Left cardiac atrium (tissue), 4 donors: ENCODE results near the gene MRPS26. TPM values are rescaled to one million over a fixed set of nuclear protein-coding genes. Genes with fewer than 3 reads are reported as not detected.
A peak's percentile ranks its signal among the peaks of the same experiment; 100 is the strongest.
"Not testable (repeated sequence)": the region's sequence is repeated elsewhere in the genome, so short reads cannot be mapped to it uniquely, and the experiment has no call there.

ENCODE experiments used
- ATAC-seq, 2 donors: fragments of 200-7000 bp; cut with Tn5 transposase; one replicate each; pipeline ENCODE4 v1.9.1; 2020; ENCODE audit warnings: mild to moderate bottlenecking in 2 of 2, moderate library complexity in 2 of 2
- DNase-seq: peaks from one replicate; pipeline ENCODE4 v3.0.0-alpha.2; 2020
- intact Hi-C, 2 donors: fragments of 100-400 bp; cut with DNase I; formaldehyde crosslinking; loops; one replicate each; pipeline versions ENCODE4 v1.14.1 to v1.15.1; 2022 to 2023
- total RNA-seq, 2 donors: library from RNA; stranded (reverse); fragmentation: NEBNext Ultra II Directional; extraction: Animal tissue kit (Norgen Biotek cat#: 25700); gene quantifications; one replicate each; pipeline ENCODE4 v1.2.1, GENCODE V29; 2021
- donor health status: DM: no; HTN: yes; CAD: no.
- donor health status: DM: no; HTN: yes; CAD: no; lungs with severe emphysema.
- donor health status: DM: yes; HTN: yes; CAD: no.
- donor health status: Dilated cardiomyopathy.

Gene MRPS26
- total RNA-seq, 2 donors from 2014 or later: 42.7 to 42.8 TPM

DNA sequence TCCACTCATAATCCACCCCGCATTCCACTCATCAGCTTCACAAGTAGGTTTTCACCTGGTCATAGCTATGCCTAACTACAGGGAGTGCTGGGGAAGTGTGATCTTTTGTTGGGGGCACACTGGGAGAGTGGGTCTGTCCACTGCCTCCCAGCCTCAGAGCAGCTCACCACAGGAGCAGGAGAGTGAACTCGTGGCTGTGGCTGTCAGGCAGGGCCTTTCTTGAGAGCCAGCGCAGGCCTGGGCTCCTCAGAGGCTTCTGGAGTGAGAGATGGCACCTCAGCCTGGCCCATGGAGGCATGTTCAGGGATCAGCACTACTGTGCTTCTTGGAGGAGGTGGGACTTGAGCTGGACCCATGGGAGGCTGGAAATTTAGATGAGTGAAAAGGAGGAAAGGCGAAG lies 6.4 kb upstream of the MRPS26 start:
- intact Hi-C loops: no loop called here
- no peak for DNase-seq
- ATAC-seq: no peak

DNA sequence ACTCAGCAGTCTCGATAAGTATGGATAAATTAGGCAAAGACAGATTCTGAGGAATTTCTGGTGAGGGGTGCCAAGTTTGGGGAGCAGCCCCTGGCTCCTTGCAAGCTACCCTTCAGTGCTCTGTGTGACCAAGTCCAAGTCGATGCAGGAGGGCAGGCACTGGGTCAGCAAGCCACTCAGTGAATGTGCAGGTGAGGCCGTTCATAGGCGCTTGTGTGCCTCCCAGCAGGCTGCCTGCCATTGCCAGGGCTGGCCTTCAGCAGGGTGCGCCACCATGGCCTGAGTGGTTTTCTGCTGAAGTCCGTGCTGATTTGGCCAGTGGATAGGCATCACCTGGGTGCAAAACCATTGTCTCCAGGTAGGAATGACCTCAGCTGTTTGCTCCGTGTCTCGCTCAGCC lies 5.8 kb upstream of the MRPS26 start:
- intact Hi-C loops: no loop called here
- DNase-seq (no peak), ATAC-seq (no peak)

GRCh38 chr20:3041854-3042409 lies 3.9 kb upstream of the MRPS26 start:
- intact Hi-C loops: no loop called here
- ATAC-seq: no peak

GRCh38 chr20:3042625-3043024 lies 3.2 kb upstream of the MRPS26 start:
- DNase-seq (peak; percentile 69), ATAC-seq (peak in 1 of 2 donors; percentile 20)
- intact Hi-C loops: no loop called here

More at GRCh38 chr20:3041854-3042409, 3.9 kb upstream of the MRPS26 start:
- no peak for DNase-seq

DNA sequence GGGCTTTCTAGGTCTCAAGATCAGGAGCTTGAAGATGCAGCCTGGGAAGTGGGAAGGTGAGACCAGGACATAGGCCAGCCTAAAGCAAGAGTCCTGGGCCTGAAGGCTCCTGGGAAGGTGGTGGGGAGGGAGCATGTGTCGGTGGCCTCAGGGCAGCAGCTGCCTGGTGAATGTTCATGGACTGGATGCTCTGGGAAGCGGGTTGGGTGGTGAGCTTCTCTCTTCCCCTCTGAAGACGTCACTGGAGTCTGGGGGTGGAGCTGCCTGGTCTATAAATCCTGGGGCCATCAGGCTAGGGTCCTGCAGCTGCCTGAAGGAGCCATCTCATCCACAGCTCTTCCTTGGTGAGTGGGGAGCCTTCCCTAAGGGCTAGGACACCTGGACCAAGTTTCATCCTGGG lies 2.5 kb upstream of the MRPS26 start, which contains the start of gene GNRH2:
Gene GNRH2, plus strand, starts transcription at position 301 of the 400 bp plus-strand sequence. CDS start 793 bp downstream, outside the sequence.
- intact Hi-C loops: no loop called here
- no peak for DNase-seq
- ATAC-seq: no peak

- ATAC-seq (no peak), DNase-seq (no peak)
- intact Hi-C loops: no loop called here
Observed at GRCh38 chr20:3044336-3044965, 1.4 kb upstream of the MRPS26 start.

GRCh38 chr20:3045042-3045815 lies 623 bp upstream of the MRPS26 start:
- intact Hi-C loops: no loop called here
- ATAC-seq (peak; percentile 73 to 75), DNase-seq (peak; percentile 88)

- intact Hi-C loops: no loop called here
- DNase-seq: no peak
- ATAC-seq: no peak
Observed at GRCh38 chr20:3046677-3047462, 1.0 kb downstream of the MRPS26 start.

DNA sequence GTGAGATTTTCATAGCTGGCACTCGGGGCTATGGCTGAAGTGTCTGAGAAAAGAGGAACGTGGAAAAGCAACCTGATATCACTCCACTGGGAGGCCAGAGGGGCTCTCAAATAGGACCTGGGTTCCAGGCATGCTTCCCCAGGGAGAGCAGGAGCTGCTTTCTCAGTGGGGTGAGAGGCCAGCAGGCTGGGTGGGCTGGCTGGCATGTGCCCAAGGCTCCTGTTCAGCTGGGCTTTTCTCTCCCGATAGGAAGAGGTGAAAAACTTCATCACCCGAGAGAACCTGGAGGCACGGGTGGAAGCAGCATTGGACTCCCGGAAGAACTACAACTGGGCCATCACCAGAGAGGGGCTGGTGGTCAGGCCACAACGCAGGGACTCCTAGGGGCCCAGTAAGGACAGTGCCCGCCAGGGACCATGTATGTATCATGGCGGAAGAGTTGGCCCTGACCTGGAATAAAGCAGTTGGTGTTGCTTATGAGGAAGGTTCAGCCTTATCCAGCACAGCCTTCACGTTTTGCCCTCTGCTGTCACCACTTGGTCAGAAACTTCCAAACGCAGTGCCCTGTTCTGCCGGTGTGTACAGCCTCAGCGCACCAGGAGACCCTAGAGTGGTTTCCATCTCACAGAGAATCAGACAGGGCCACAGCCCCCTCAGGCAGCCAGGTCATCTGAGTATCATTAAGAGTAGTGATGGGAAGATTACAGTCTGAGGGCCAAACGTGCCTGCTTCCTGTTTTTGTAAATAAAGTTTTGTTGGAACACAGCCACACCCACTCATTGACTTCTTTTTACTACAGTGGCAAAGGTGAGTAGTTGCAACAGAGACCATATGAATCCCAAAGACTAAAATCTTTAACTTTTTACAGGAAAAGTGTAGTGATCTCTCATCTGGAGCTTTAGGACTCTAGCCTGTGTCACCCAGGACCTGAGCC lies 1.9 kb downstream of the MRPS26 start:
- ATAC-seq (no peak), DNase-seq (no peak)
- intact Hi-C loops: no loop called here

DNA sequence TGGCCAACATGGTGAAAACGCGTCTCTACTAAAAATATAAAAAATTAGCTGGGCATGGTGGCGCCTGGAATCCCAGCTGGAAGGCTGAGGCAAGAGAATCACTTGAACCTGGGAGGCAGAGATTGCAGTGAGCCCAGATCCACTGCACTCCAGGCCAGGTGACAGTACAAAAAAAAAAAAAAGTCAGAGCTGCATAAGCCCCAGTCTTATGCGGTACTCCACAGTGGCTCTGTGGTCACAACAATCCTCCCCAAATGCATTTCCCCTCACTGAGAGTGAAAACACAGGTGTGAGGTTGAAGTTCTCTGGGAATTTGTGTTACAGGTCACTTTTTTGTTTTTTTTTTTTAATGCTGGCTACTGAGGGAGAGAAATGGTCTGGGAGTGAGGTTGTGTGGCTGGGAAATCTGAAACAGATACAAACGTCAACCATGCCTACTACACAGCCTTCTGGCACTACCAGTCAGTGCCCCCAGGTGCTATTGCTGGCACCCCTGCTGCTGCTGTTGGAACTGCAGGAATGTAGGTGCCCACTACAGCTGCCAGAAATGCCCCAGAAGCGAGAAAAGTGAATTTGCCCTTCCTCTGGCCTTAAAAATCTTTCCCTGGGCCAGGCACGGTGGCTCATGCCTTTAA lies 5.7 kb downstream of the MRPS26 start:
- intact Hi-C loops: loop anchor here in 1 of 2 donors (10.0 kb wide), 1 partner anchor 263 kb away; no protein-coding TSS in a partner anchor
- DNase-seq (no peak), ATAC-seq (no peak)

- DNase-seq (no peak), ATAC-seq (no peak)
- intact Hi-C loops: loop anchor here in 1 of 2 donors (10.0 kb wide), 1 partner anchor 255 kb away; no protein-coding TSS in a partner anchor
Observed at GRCh38 chr20:3059489-3059888, 13.6 kb downstream of the MRPS26 start.

DNA sequence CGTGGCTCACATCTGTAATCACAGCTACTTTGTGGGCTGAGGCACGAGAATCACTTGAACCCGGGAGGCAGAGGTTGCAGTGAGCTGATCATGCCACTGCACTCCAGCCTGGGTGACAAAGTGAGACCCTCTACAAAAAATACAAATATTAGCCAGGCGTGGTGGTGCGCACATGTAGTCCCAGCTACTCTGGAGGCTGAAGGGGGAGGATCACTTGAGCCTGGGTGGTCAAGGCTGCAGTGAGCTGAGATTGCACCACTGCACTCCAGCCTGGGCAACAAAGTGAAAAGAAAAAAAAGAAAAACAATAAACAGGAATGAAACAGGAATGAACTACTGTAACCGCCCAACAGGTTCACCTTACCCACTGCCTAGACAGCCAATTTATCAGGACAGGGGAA lies 18.3 kb downstream of the MRPS26 start:
- ATAC-seq, DNase-seq, intact Hi-C loops: not testable (repeated sequence)

- ATAC-seq (no peak), DNase-seq (no peak)
- intact Hi-C loops: no loop called here
Observed at GRCh38 chr20:3067139-3068014, 21.5 kb downstream of the MRPS26 start.

GRCh38 chr20:3068075-3068474 lies 22.2 kb downstream of the MRPS26 start:
- DNase-seq: no peak
- no peak for ATAC-seq
- intact Hi-C loops: no loop called here

- peak in 1 of 2 donors; percentile 22 for ATAC-seq
Observed at GRCh38 chr20:3068986-3069900, 23.4 kb downstream of the MRPS26 start.

GRCh38 chr20:3070725-3071124 lies 24.9 kb downstream of the MRPS26 start:
- ATAC-seq (no peak), DNase-seq (no peak)
- intact Hi-C loops: no loop called here

More at GRCh38 chr20:3068986-3069900, 23.4 kb downstream of the MRPS26 start:
- DNase-seq: no peak
- intact Hi-C loops: no loop called here
